ENCODE data around the gene LCN10.
"Not testable (repeated sequence)": the region's sequence is repeated elsewhere in the genome, so short reads cannot be mapped to it uniquely, and the experiment has no call there.

GRCh38 chr9:136786983-136787382 lies 44.2 kb upstream of the LCN10 start:
- not testable (repeated sequence) for TF ChIP-seq CTCF (IDR thresholded peaks at IDR 0.05; ENCODE audit: low read length); EZH2 (IDR thresholded peaks at IDR 0.05; ENCODE audit: borderline replicate concordance, low read length)
